H9 (cell line): ENCODE data around the gene TANGO6. TPM values are rescaled to one million over a fixed set of nuclear protein-coding genes. Genes with fewer than 3 reads are reported as not detected.
A peak's percentile ranks its signal among the peaks of the same experiment; 100 is the strongest.

ENCODE experiments used
- DNase-seq: peaks from one replicate; pipeline ENCODE4 v3.0.0-alpha.2; 2017
- H2AFZ ChIP-seq: one replicate; pipeline ENCODE4 v1.6.1; 2013; ENCODE audit warnings: mild to moderate bottlenecking, low read length, control low read depth, moderate library complexity
- H2AK5ac ChIP-seq: 2 replicates; pipeline ENCODE4 v1.6.1; 2013; ENCODE audit warnings: low read length, control low read depth, mixed read lengths; ENCODE audit not compliant: insufficient read length
- H2BK120ac ChIP-seq: one replicate; pipeline ENCODE4 v1.6.1; 2013; ENCODE audit warnings: low read depth, mild to moderate bottlenecking, low read length, control low read depth, inconsistent platforms; ENCODE audit not compliant: poor library complexity, severe bottlenecking
- H2BK12ac ChIP-seq: 2 replicates; pipeline ENCODE4 v1.6.1; 2013; ENCODE audit warnings: low read length, control low read depth, mixed read lengths, low read depth; ENCODE audit not compliant: insufficient read length
- H2BK15ac ChIP-seq: 2 replicates; pipeline ENCODE4 v1.6.1; 2013; ENCODE audit warnings: low read depth, low read length, control low read depth
- H2BK20ac ChIP-seq: one replicate; pipeline ENCODE4 v1.6.1; 2013; ENCODE audit warnings: low read depth, mild to moderate bottlenecking, low read length, control low read depth, inconsistent platforms; ENCODE audit not compliant: poor library complexity, severe bottlenecking
- H2BK5ac ChIP-seq: 2 replicates; pipeline ENCODE4 v1.6.1; 2013; ENCODE audit warnings: low read length, control low read depth, mixed read lengths; ENCODE audit not compliant: insufficient read length
- H3K14ac ChIP-seq: 2 replicates; pipeline ENCODE4 v1.6.1; 2013; ENCODE audit warnings: low read length, control low read depth; ENCODE audit not compliant: insufficient read depth
- H3K18ac ChIP-seq: 2 replicates; pipeline ENCODE4 v1.6.1; 2013; ENCODE audit warnings: low read depth, mild to moderate bottlenecking, mixed read lengths, low read length, control low read depth; ENCODE audit not compliant: insufficient read length
- H3K23ac ChIP-seq: 2 replicates; pipeline ENCODE4 v1.6.1; 2013; ENCODE audit warnings: low read length, control low read depth, mixed read lengths, low read depth; ENCODE audit not compliant: insufficient read length
- H3K23me2 ChIP-seq: 2 replicates; pipeline ENCODE4 v1.6.1; 2013; ENCODE audit warnings: low read depth, mild to moderate bottlenecking, mixed read lengths, low read length, control low read depth; ENCODE audit not compliant: insufficient read length, poor library complexity, severe bottlenecking
- H3K27ac ChIP-seq: 2 replicates; pipeline ENCODE4 v1.5.1; 2013; ENCODE audit warnings: low read length, control low read depth, mixed read lengths, low read depth; ENCODE audit not compliant: insufficient read length
- H3K27me3 ChIP-seq: 2 replicates; pipeline ENCODE4 v1.6.1; 2013; ENCODE audit warnings: low read length, control low read depth, inconsistent platforms; ENCODE audit not compliant: insufficient read depth
- H3K4ac ChIP-seq: 2 replicates; pipeline ENCODE4 v1.6.1; 2013; ENCODE audit warnings: low read depth, mild to moderate bottlenecking, control low read depth, inconsistent platforms, low read length, moderate library complexity
- H3K4me1 ChIP-seq: 2 replicates; pipeline ENCODE4 v1.6.1; 2013; ENCODE audit warnings: low read length, control low read depth, inconsistent platforms; ENCODE audit not compliant: insufficient read depth
- H3K4me2 ChIP-seq: 2 replicates; pipeline ENCODE4 v1.6.1; 2013; ENCODE audit warnings: low read length, control low read depth, mixed read lengths; ENCODE audit not compliant: insufficient read length, insufficient read depth
- H3K56ac ChIP-seq: 2 replicates; pipeline ENCODE4 v1.6.1; 2013; ENCODE audit warnings: low read depth, mild to moderate bottlenecking, mixed read lengths, low read length, control low read depth; ENCODE audit not compliant: insufficient read length
- H3K79me1 ChIP-seq: 2 replicates; pipeline ENCODE4 v1.6.1; 2013; ENCODE audit warnings: low read depth, mild to moderate bottlenecking, moderate library complexity, low read length, control low read depth, inconsistent platforms; ENCODE audit not compliant: insufficient read depth, poor library complexity, severe bottlenecking
- H3K79me2 ChIP-seq: 2 replicates; pipeline ENCODE4 v1.6.1; 2013; ENCODE audit warnings: low read length, control low read depth, inconsistent platforms; ENCODE audit not compliant: insufficient read depth
- H3K9ac ChIP-seq: 2 replicates; pipeline ENCODE4 v1.6.1; 2013; ENCODE audit warnings: low read length, control low read depth, mixed read lengths; ENCODE audit not compliant: insufficient read length; ENCODE audit errors: extremely low read depth
- H3K9me3 ChIP-seq: one replicate; pipeline ENCODE4 v1.6.1; 2013; ENCODE audit warnings: low read depth, low read length, inconsistent platforms; ENCODE audit not compliant: control insufficient read depth
- H3T11ph ChIP-seq: one replicate; pipeline ENCODE4 v1.6.1; 2013; ENCODE audit warnings: mild to moderate bottlenecking, low read length, control low read depth, inconsistent platforms
- H4K20me1 ChIP-seq: one replicate; pipeline ENCODE4 v1.6.1; 2013; ENCODE audit not compliant: control insufficient read depth, insufficient read length, insufficient read depth
- H4K5ac ChIP-seq: 2 replicates; pipeline ENCODE4 v1.6.1; 2013; ENCODE audit warnings: low read depth, mild to moderate bottlenecking, mixed read lengths, low read length, control low read depth; ENCODE audit not compliant: insufficient read length
- H4K8ac ChIP-seq: replicated peaks from 2 replicates; pipeline ENCODE4 v1.6.1; 2013; ENCODE audit warnings: low read length, control low read depth, mixed read lengths, low read depth; ENCODE audit not compliant: insufficient read length
- H4K91ac ChIP-seq: 2 replicates; pipeline ENCODE4 v1.6.1; 2013; ENCODE audit warnings: low read depth, mild to moderate bottlenecking, moderate library complexity, mixed read lengths, low read length, control low read depth; ENCODE audit not compliant: insufficient read length
- H3K27ac Mint-ChIP-seq, 3 experiments: 2 replicates in 2 of 3; 3 replicates in 1 of 3; pipeline ENCODE4 v1.8.0; 2020 to 2021; ENCODE audit warnings: mixed read lengths in 3 of 3, mild to moderate bottlenecking in 1 of 3, moderate library complexity in 1 of 3
- H3K27me3 Mint-ChIP-seq: 2 replicates; pipeline ENCODE4 v1.8.0; 2021; ENCODE audit warnings: low read depth, mild to moderate bottlenecking, moderate library complexity, mixed read lengths
- H3K36me3 Mint-ChIP-seq, 3 experiments: 2 replicates in 2 of 3; 3 replicates in 1 of 3; pipeline ENCODE4 v1.8.0; 2020 to 2021; ENCODE audit warnings: low read depth in 3 of 3, mixed read lengths in 3 of 3; ENCODE audit not compliant: insufficient read depth in 1 of 3
- H3K4me1 Mint-ChIP-seq, 2 experiments: 2 replicates each; pipeline ENCODE4 v1.8.0; 2020; ENCODE audit warnings: mixed read lengths in 2 of 2
- H3K4me3 Mint-ChIP-seq, 2 experiments: 2 replicates in 1 of 2; 3 replicates in 1 of 2; pipeline ENCODE4 v1.8.0; 2020 to 2021; ENCODE audit warnings: mild to moderate bottlenecking in 2 of 2, mixed read lengths in 2 of 2, moderate library complexity in 1 of 2
- H3K9me3 Mint-ChIP-seq, 2 experiments: 2 replicates in 1 of 2; 3 replicates in 1 of 2; pipeline ENCODE4 v1.8.0; 2020; ENCODE audit warnings: mild to moderate bottlenecking in 2 of 2, mixed read lengths in 2 of 2, moderate library complexity in 1 of 2
- CTCF ChIP-seq: fragments of 200-600 bp; sonication (generic); conservative IDR thresholded peaks from 3 replicates; pipeline ENCODE4 v1.8.0; 2021; ENCODE audit warnings: antibody characterized with exemption, mild to moderate bottlenecking
- WGBS: extraction: QIAGEN DNeasy Blood & Tissue Kit; methylation state at CpG from one replicate; pipeline ENCODE4 v1.1.7; 2013; ENCODE audit warnings: missing lambda C conversion rate, low lambda C conversion rate, mixed read lengths; ENCODE audit not compliant: insufficient read length; ENCODE audit errors: extremely low coverage; 5-methylcytosine and 5-hydroxymethylcytosine counted together
- total RNA-seq: library from RNA; stranded (reverse); gene quantifications from 2 replicates; pipeline ENCODE4 v1.2.1, GENCODE V29; 2021

Gene TANGO6
- total RNA-seq, 1 experiment from 2014 or later: 12.0 TPM

DNA sequence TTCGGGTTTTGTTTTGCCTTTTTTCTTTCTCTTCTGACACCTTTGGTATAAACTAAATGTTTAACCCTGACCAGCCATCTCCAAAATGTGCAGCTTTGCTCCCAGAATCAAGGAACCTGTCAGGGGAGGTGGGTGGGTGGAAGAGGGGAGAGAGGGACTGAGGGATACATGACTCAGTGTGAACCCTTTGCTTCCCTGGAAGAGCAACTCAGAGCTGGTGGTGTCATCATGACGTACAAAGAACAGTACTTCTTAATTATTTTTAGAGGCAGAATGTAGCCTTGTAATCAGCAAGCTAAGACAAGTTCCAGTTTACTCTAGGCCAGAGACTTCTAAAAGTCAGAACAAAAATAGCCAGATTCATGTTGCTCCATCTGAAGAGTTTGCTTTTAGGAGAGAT lies 142.5 kb downstream of the TANGO6 start:
- H3K4me2 ChIP-seq: no peak overlapping the region

More for the DNA sequence above, 142.5 kb downstream of the TANGO6 start:
- H4K91ac ChIP-seq: no peak overlapping the region
- no peak for TF ChIP-seq CTCF
- H3K23ac ChIP-seq: no peak overlapping the region
- no peaks in the 10 kb centered on the region; the same call in 1 of the 2 replicates for H3K4me1 ChIP-seq
- no peak overlapping the region for H3K14ac ChIP-seq
- H3T11ph ChIP-seq: no peak overlapping the region
- no peak overlapping the region for H2AK5ac ChIP-seq
- H3K23me2 ChIP-seq: no peaks in the 10 kb centered on the region
- H3K4ac ChIP-seq: no peak overlapping the region
- no peak overlapping the region for H3K56ac ChIP-seq
- no CpG with 5 or more reads among the region's 2 CpGs for WGBS
- no peaks in the 10 kb centered on the region for H3K36me3 Mint-ChIP-seq
- H3K9me3 Mint-ChIP-seq: no peaks in the 10 kb centered on the region
- H3K79me2 ChIP-seq: no peaks in the 10 kb centered on the region
- H2BK12ac ChIP-seq: no peak overlapping the region
- peak overlapping the region in 1 of 3 experiments; percentile 3; a peak in 2 of 7 replicates for H3K27ac Mint-ChIP-seq
- H3K4me1 Mint-ChIP-seq: peaks cover 29 to 33% of the 10 kb centered on the region in 2 experiments
- no peak overlapping the region for H4K5ac ChIP-seq
- no peak overlapping the region for H4K8ac ChIP-seq
- no peaks in the 10 kb centered on the region for H3K79me1 ChIP-seq
- no peak overlapping the region for H2BK15ac ChIP-seq
- H2BK120ac ChIP-seq: no peak overlapping the region
- no peak overlapping the region for H3K4me3 Mint-ChIP-seq
- H2AFZ ChIP-seq: no peak overlapping the region
- no peak for DNase-seq
- no peak overlapping the region for H2BK20ac ChIP-seq
- H2BK5ac ChIP-seq: no peak overlapping the region
- H4K20me1 ChIP-seq: no peaks in the 10 kb centered on the region
- H3K27me3 ChIP-seq: no peaks in the 10 kb centered on the region
- no peak overlapping the region for H3K18ac ChIP-seq
- no peaks in the 10 kb centered on the region for H3K27me3 Mint-ChIP-seq
- no peaks in the 10 kb centered on the region for H3K9me3 ChIP-seq
- H3K9ac ChIP-seq: no peak overlapping the region
- H3K27ac ChIP-seq: no peak overlapping the region
